H9 (cell line): Measurements from ENCODE around the gene TCOF1. TPM values are rescaled to one million over a fixed set of nuclear protein-coding genes. Genes with fewer than 3 reads are reported as not detected.

Source experiments
- DNase-seq: peaks from one replicate; pipeline ENCODE4 v3.0.0-alpha.2; 2017
- H2AFZ ChIP-seq: one replicate; pipeline ENCODE4 v1.6.1; 2013; ENCODE audit warnings: mild to moderate bottlenecking, low read length, control low read depth, moderate library complexity
- H2AK5ac ChIP-seq: 2 replicates; pipeline ENCODE4 v1.6.1; 2013; ENCODE audit warnings: low read length, control low read depth, mixed read lengths; ENCODE audit not compliant: insufficient read length
- H2BK120ac ChIP-seq: one replicate; pipeline ENCODE4 v1.6.1; 2013; ENCODE audit warnings: low read depth, mild to moderate bottlenecking, low read length, control low read depth, inconsistent platforms; ENCODE audit not compliant: poor library complexity, severe bottlenecking
- H2BK12ac ChIP-seq: 2 replicates; pipeline ENCODE4 v1.6.1; 2013; ENCODE audit warnings: low read length, control low read depth, mixed read lengths, low read depth; ENCODE audit not compliant: insufficient read length
- H2BK15ac ChIP-seq: 2 replicates; pipeline ENCODE4 v1.6.1; 2013; ENCODE audit warnings: low read depth, low read length, control low read depth
- H2BK20ac ChIP-seq: one replicate; pipeline ENCODE4 v1.6.1; 2013; ENCODE audit warnings: low read depth, mild to moderate bottlenecking, low read length, control low read depth, inconsistent platforms; ENCODE audit not compliant: poor library complexity, severe bottlenecking
- H2BK5ac ChIP-seq: 2 replicates; pipeline ENCODE4 v1.6.1; 2013; ENCODE audit warnings: low read length, control low read depth, mixed read lengths; ENCODE audit not compliant: insufficient read length
- H3K14ac ChIP-seq: 2 replicates; pipeline ENCODE4 v1.6.1; 2013; ENCODE audit warnings: low read length, control low read depth; ENCODE audit not compliant: insufficient read depth
- H3K18ac ChIP-seq: 2 replicates; pipeline ENCODE4 v1.6.1; 2013; ENCODE audit warnings: low read depth, mild to moderate bottlenecking, mixed read lengths, low read length, control low read depth; ENCODE audit not compliant: insufficient read length
- H3K23ac ChIP-seq: 2 replicates; pipeline ENCODE4 v1.6.1; 2013; ENCODE audit warnings: low read length, control low read depth, mixed read lengths, low read depth; ENCODE audit not compliant: insufficient read length
- H3K23me2 ChIP-seq: 2 replicates; pipeline ENCODE4 v1.6.1; 2013; ENCODE audit warnings: low read depth, mild to moderate bottlenecking, mixed read lengths, low read length, control low read depth; ENCODE audit not compliant: insufficient read length, poor library complexity, severe bottlenecking
- H3K27ac ChIP-seq: 2 replicates; pipeline ENCODE4 v1.5.1; 2013; ENCODE audit warnings: low read length, control low read depth, mixed read lengths, low read depth; ENCODE audit not compliant: insufficient read length
- H3K27me3 ChIP-seq: 2 replicates; pipeline ENCODE4 v1.6.1; 2013; ENCODE audit warnings: low read length, control low read depth, inconsistent platforms; ENCODE audit not compliant: insufficient read depth
- H3K4ac ChIP-seq: 2 replicates; pipeline ENCODE4 v1.6.1; 2013; ENCODE audit warnings: low read depth, mild to moderate bottlenecking, control low read depth, inconsistent platforms, low read length, moderate library complexity
- H3K4me1 ChIP-seq: 2 replicates; pipeline ENCODE4 v1.6.1; 2013; ENCODE audit warnings: low read length, control low read depth, inconsistent platforms; ENCODE audit not compliant: insufficient read depth
- H3K4me2 ChIP-seq: 2 replicates; pipeline ENCODE4 v1.6.1; 2013; ENCODE audit warnings: low read length, control low read depth, mixed read lengths; ENCODE audit not compliant: insufficient read length, insufficient read depth
- H3K56ac ChIP-seq: 2 replicates; pipeline ENCODE4 v1.6.1; 2013; ENCODE audit warnings: low read depth, mild to moderate bottlenecking, mixed read lengths, low read length, control low read depth; ENCODE audit not compliant: insufficient read length
- H3K79me1 ChIP-seq: 2 replicates; pipeline ENCODE4 v1.6.1; 2013; ENCODE audit warnings: low read depth, mild to moderate bottlenecking, moderate library complexity, low read length, control low read depth, inconsistent platforms; ENCODE audit not compliant: insufficient read depth, poor library complexity, severe bottlenecking
- H3K79me2 ChIP-seq: 2 replicates; pipeline ENCODE4 v1.6.1; 2013; ENCODE audit warnings: low read length, control low read depth, inconsistent platforms; ENCODE audit not compliant: insufficient read depth
- H3K9ac ChIP-seq: 2 replicates; pipeline ENCODE4 v1.6.1; 2013; ENCODE audit warnings: low read length, control low read depth, mixed read lengths; ENCODE audit not compliant: insufficient read length; ENCODE audit errors: extremely low read depth
- H3K9me3 ChIP-seq: one replicate; pipeline ENCODE4 v1.6.1; 2013; ENCODE audit warnings: low read depth, low read length, inconsistent platforms; ENCODE audit not compliant: control insufficient read depth
- H3T11ph ChIP-seq: one replicate; pipeline ENCODE4 v1.6.1; 2013; ENCODE audit warnings: mild to moderate bottlenecking, low read length, control low read depth, inconsistent platforms
- H4K20me1 ChIP-seq: one replicate; pipeline ENCODE4 v1.6.1; 2013; ENCODE audit not compliant: control insufficient read depth, insufficient read length, insufficient read depth
- H4K5ac ChIP-seq: 2 replicates; pipeline ENCODE4 v1.6.1; 2013; ENCODE audit warnings: low read depth, mild to moderate bottlenecking, mixed read lengths, low read length, control low read depth; ENCODE audit not compliant: insufficient read length
- H4K8ac ChIP-seq: replicated peaks from 2 replicates; pipeline ENCODE4 v1.6.1; 2013; ENCODE audit warnings: low read length, control low read depth, mixed read lengths, low read depth; ENCODE audit not compliant: insufficient read length
- H4K91ac ChIP-seq: 2 replicates; pipeline ENCODE4 v1.6.1; 2013; ENCODE audit warnings: low read depth, mild to moderate bottlenecking, moderate library complexity, mixed read lengths, low read length, control low read depth; ENCODE audit not compliant: insufficient read length
- H3K27ac Mint-ChIP-seq, 3 experiments: 2 replicates in 2 of 3; 3 replicates in 1 of 3; pipeline ENCODE4 v1.8.0; 2020 to 2021; ENCODE audit warnings: mixed read lengths in 3 of 3, mild to moderate bottlenecking in 1 of 3, moderate library complexity in 1 of 3
- H3K27me3 Mint-ChIP-seq: 2 replicates; pipeline ENCODE4 v1.8.0; 2021; ENCODE audit warnings: low read depth, mild to moderate bottlenecking, moderate library complexity, mixed read lengths
- H3K36me3 Mint-ChIP-seq, 3 experiments: 2 replicates in 2 of 3; 3 replicates in 1 of 3; pipeline ENCODE4 v1.8.0; 2020 to 2021; ENCODE audit warnings: low read depth in 3 of 3, mixed read lengths in 3 of 3; ENCODE audit not compliant: insufficient read depth in 1 of 3
- H3K4me1 Mint-ChIP-seq, 2 experiments: 2 replicates each; pipeline ENCODE4 v1.8.0; 2020; ENCODE audit warnings: mixed read lengths in 2 of 2
- H3K4me3 Mint-ChIP-seq, 2 experiments: 2 replicates in 1 of 2; 3 replicates in 1 of 2; pipeline ENCODE4 v1.8.0; 2020 to 2021; ENCODE audit warnings: mild to moderate bottlenecking in 2 of 2, mixed read lengths in 2 of 2, moderate library complexity in 1 of 2
- H3K9me3 Mint-ChIP-seq, 2 experiments: 2 replicates in 1 of 2; 3 replicates in 1 of 2; pipeline ENCODE4 v1.8.0; 2020; ENCODE audit warnings: mild to moderate bottlenecking in 2 of 2, mixed read lengths in 2 of 2, moderate library complexity in 1 of 2
- CTCF ChIP-seq: fragments of 200-600 bp; sonication (generic); conservative IDR thresholded peaks from 3 replicates; pipeline ENCODE4 v1.8.0; 2021; ENCODE audit warnings: antibody characterized with exemption, mild to moderate bottlenecking
- WGBS: extraction: QIAGEN DNeasy Blood & Tissue Kit; methylation state at CpG from one replicate; pipeline ENCODE4 v1.1.7; 2013; ENCODE audit warnings: missing lambda C conversion rate, low lambda C conversion rate, mixed read lengths; ENCODE audit not compliant: insufficient read length; ENCODE audit errors: extremely low coverage; 5-methylcytosine and 5-hydroxymethylcytosine counted together
- total RNA-seq: library from RNA; stranded (reverse); gene quantifications from 2 replicates; pipeline ENCODE4 v1.2.1, GENCODE V29; 2021

The TCOF1 gene
- total RNA-seq, 1 experiment from 2014 or later: 128 TPM

GRCh38 chr5:150397146-150397781 is 39.8 kb downstream of the TCOF1 start:
- Histone ChIP-seq H2BK20ac (no peak overlapping the region), H3K18ac (no peak overlapping the region), H3K79me1 (no peaks in the 10 kb centered on the region), H3K23ac (no peak overlapping the region), H2BK15ac (no peak overlapping the region), H3K4me2 (no peak overlapping the region), H3K23me2 (no peaks in the 10 kb centered on the region), H4K20me1 (peaks cover 2% of the 10 kb centered on the region), H2BK5ac (no peak overlapping the region), H3K14ac (no peak overlapping the region), H3K4me1 (no peaks in the 10 kb centered on the region), H2BK12ac (no peak overlapping the region), H2AFZ (no peak overlapping the region), H4K91ac (no peak overlapping the region), H3T11ph (no peak overlapping the region), H2BK120ac (no peak overlapping the region), H3K4ac (no peak overlapping the region), H3K9me3 (no peaks in the 10 kb centered on the region), H3K9ac (no peak overlapping the region), H2AK5ac (no peak overlapping the region), H3K27me3 (no peaks in the 10 kb centered on the region), H4K8ac (no peak overlapping the region), H3K27ac (no peak overlapping the region), H4K5ac (no peak overlapping the region), H3K79me2 (no peaks in the 10 kb centered on the region), H3K56ac (no peak overlapping the region)
- no peak for TF ChIP-seq CTCF
- H3K27ac Mint-ChIP-seq: 0 out of 7 replicates have a peak overlapping the region, but pooled peaks of 1 of the 3 experiments have one; percentile 1
- no peaks in the 10 kb centered on the region for H3K9me3 Mint-ChIP-seq
- no peaks in the 10 kb centered on the region for H3K27me3 Mint-ChIP-seq
- no peak for DNase-seq
- no peaks in the 10 kb centered on the region for H3K4me1 Mint-ChIP-seq
- H3K4me3 Mint-ChIP-seq: no peak overlapping the region
- H3K36me3 Mint-ChIP-seq: peaks cover 48 to 91% (median 74%) of the 10 kb centered on the region in 3 experiments
- no CpG with 5 or more reads among the region's 14 CpGs for WGBS
